HEK293 (cell line): Measurements from ENCODE around the gene PRUNE1.

Experiments used
- CTCF ChIA-PET: fragments of 350-600 bp; formaldehyde crosslinking; extraction: SDS; loops from one replicate; lab custom pipeline; 2021; ENCODE audit warnings: antibody characterized with exemption; lab: Yijun Ruan, JAX
- POLR2A ChIA-PET: fragments of 300-600 bp; formaldehyde crosslinking; extraction: SDS; loops from one replicate; lab custom pipeline; 2020; ENCODE audit warnings: antibody characterized with exemption, inconsistent platforms; lab: Yijun Ruan, JAX
- H3K27ac ChIP-seq: fragments of 200-500 bp; sonication (Bioruptor generic); 2 replicates; pipeline ENCODE4 v1.5.1; 2014; ENCODE audit warnings: low read depth, low read length, control low read depth, inconsistent platforms; ENCODE audit errors: extremely low read depth
- H3K36me3 ChIP-seq, 2 experiments: fragments of 200-500 bp in 1 of 2; sonication (Bioruptor generic) in 1 of 2; 1 replicate in 1 of 2; 2 replicates in 1 of 2; pipeline ENCODE4 v1.5.1; 2014 to 2017; ENCODE audit warnings: inconsistent platforms in 2 of 2, low read length in 2 of 2; ENCODE audit not compliant: control insufficient read depth in 2 of 2, insufficient read depth in 1 of 2
- H3K4me1 ChIP-seq: fragments of 200-500 bp; sonication (Bioruptor generic); 2 replicates; pipeline ENCODE4 v1.5.1; 2014; ENCODE audit warnings: mild to moderate bottlenecking, low read length, inconsistent platforms; ENCODE audit not compliant: control insufficient read depth, insufficient read depth
- H3K4me3 ChIP-seq: 2 replicates; pipeline ENCODE4 v1.5.1; 2011; ENCODE audit warnings: low read depth, mild to moderate bottlenecking, control low read depth, low read length, moderate library complexity
- H3K9me3 ChIP-seq: fragments of 200-500 bp; sonication (Bioruptor generic); 2 replicates; pipeline ENCODE4 v1.5.1; 2014; ENCODE audit warnings: low read depth, low read length, inconsistent platforms; ENCODE audit not compliant: control insufficient read depth, insufficient read depth
- PATZ1 ChIP-seq: fragments of 450-650 bp; formaldehyde crosslinking; IDR thresholded peaks from 2 replicates; pipeline ENCODE4 v1.5.1; 2016; ENCODE audit warnings: missing biosample characterization, missing genetic modification characterization
- PRDM10 ChIP-seq: fragments of 450-650 bp; formaldehyde crosslinking; IDR thresholded peaks from 2 replicates; pipeline ENCODE4 v1.5.1; 2016; ENCODE audit warnings: missing biosample characterization, missing genetic modification characterization
- SETDB1 ChIP-seq: IDR thresholded peaks from one replicate; pipeline ENCODE4 v1.6.1; 2017; ENCODE audit warnings: mild to moderate bottlenecking, low read length, moderate library complexity, mixed read lengths; ENCODE audit not compliant: insufficient read length
- ZNF114 ChIP-seq: fragments of 450-650 bp; formaldehyde crosslinking; IDR thresholded peaks from 2 replicates; pipeline ENCODE4 v1.5.0; 2017; ENCODE audit warnings: missing biosample characterization, missing genetic modification characterization
- ZNF366 ChIP-seq: fragments of 450-650 bp; formaldehyde crosslinking; conservative IDR thresholded peaks from 2 replicates; pipeline ENCODE4 v1.5.1; 2016; ENCODE audit warnings: missing biosample characterization, missing genetic modification characterization
- ZNF398 ChIP-seq: fragments of 450-650 bp; formaldehyde crosslinking; IDR thresholded peaks from 2 replicates; pipeline ENCODE4 v1.5.1; 2017; ENCODE audit warnings: missing biosample characterization, missing genetic modification characterization
- ZNF416 ChIP-seq: fragments of 450-650 bp; formaldehyde crosslinking; IDR thresholded peaks from 2 replicates; pipeline ENCODE4 v1.5.1; 2016; ENCODE audit warnings: missing biosample characterization, missing genetic modification characterization
- ZNF629 ChIP-seq: fragments of 450-650 bp; formaldehyde crosslinking; IDR thresholded peaks from 2 replicates; pipeline ENCODE4 v1.5.1; 2017; ENCODE audit warnings: missing biosample characterization, missing genetic modification characterization

PRUNE1 gene

GRCh38 chr1:151001602-151002001 lies 6.6 kb upstream of the PRUNE1 start:
- no peak overlapping the region for H3K4me3 ChIP-seq
- H3K9me3 ChIP-seq: no peaks in the 10 kb centered on the region
- H3K27ac ChIP-seq: no peak overlapping the region
- peaks cover 0 to 59% of the 10 kb centered on the region in 2 experiments; a peak in 1 of 3 replicates for H3K36me3 ChIP-seq
- ChIA-PET POLR2A (interaction anchor here (0.6 to 1.6 kb wide), 9 partner anchors 13 to 744 kb away, joined by 3 to 6 read pairs (median 3); partner anchors contain the start of genes CDC42SE1 and RPRD2), CTCF (interaction anchor here (0.5 to 3.9 kb wide), 7 partner anchors 11 to 213 kb away, joined by 3 to 31 read pairs (median 4); partner anchors contain the start of gene ANXA9)
- peak; percentile 97 for TF ChIP-seq PRDM10 (tag by site-specific recombination)
- TF ChIP-seq ZNF629 (tag by site-specific recombination): peak; percentile 79
- TF ChIP-seq PATZ1 (tag by site-specific recombination): peak; percentile 41; the same call in 1 of the 2 replicates
- TF ChIP-seq SETDB1: no peak
- peak; percentile 43; the same call in 1 of the 2 replicates for TF ChIP-seq ZNF398 (tag by site-specific recombination)
- TF ChIP-seq ZNF366 (tag by site-specific recombination): peak; percentile 76
- TF ChIP-seq ZNF114 (tag by site-specific recombination): no peak
- TF ChIP-seq, all 188 proteins: peak for 5
- H3K4me1 ChIP-seq: no peaks in the 10 kb centered on the region

- Histone ChIP-seq H3K27ac (no peak overlapping the region), H3K4me1 (no peaks in the 10 kb centered on the region), H3K36me3 (peaks cover 0 to 55% of the 10 kb centered on the region in 2 experiments; a peak in 1 of 3 replicates), H3K9me3 (no peaks in the 10 kb centered on the region), H3K4me3 (no peak overlapping the region)
- TF ChIP-seq ZNF416 (tag by site-specific recombination) (no peak), PRDM10 (tag by site-specific recombination) (0 out of 2 replicates have a peak, but pooled peaks have one; percentile 34), ZNF366 (tag by site-specific recombination) (no peak)
- ChIA-PET CTCF (interaction anchor here (0.5 to 3.9 kb wide), 4 partner anchors 21 to 213 kb away, joined by 3 to 31 read pairs (median 4); partner anchors contain the start of gene ANXA9), POLR2A (interaction anchor here (0.7 to 1.6 kb wide), 5 partner anchors 14 to 638 kb away, joined by 3 to 6 read pairs (median 4); partner anchors contain the start of gene RPRD2)
Measured at GRCh38 chr1:151002051-151002450, 6.2 kb upstream of the PRUNE1 start.
